HG03354 (cell line): ENCODE measurements around the gene MRFAP1.
A peak's percentile ranks its signal among the peaks of the same experiment; 100 is the strongest.

Experiments
- ATAC-seq: cut with Tn5 transposase; IDR thresholded peaks from one replicate; pipeline ENCODE4 v1.9.1; 2021; ENCODE audit warnings: mild to moderate bottlenecking; ENCODE audit not compliant: unreplicated experiment, poor library complexity, severe bottlenecking

MRFAP1 gene

DNA sequence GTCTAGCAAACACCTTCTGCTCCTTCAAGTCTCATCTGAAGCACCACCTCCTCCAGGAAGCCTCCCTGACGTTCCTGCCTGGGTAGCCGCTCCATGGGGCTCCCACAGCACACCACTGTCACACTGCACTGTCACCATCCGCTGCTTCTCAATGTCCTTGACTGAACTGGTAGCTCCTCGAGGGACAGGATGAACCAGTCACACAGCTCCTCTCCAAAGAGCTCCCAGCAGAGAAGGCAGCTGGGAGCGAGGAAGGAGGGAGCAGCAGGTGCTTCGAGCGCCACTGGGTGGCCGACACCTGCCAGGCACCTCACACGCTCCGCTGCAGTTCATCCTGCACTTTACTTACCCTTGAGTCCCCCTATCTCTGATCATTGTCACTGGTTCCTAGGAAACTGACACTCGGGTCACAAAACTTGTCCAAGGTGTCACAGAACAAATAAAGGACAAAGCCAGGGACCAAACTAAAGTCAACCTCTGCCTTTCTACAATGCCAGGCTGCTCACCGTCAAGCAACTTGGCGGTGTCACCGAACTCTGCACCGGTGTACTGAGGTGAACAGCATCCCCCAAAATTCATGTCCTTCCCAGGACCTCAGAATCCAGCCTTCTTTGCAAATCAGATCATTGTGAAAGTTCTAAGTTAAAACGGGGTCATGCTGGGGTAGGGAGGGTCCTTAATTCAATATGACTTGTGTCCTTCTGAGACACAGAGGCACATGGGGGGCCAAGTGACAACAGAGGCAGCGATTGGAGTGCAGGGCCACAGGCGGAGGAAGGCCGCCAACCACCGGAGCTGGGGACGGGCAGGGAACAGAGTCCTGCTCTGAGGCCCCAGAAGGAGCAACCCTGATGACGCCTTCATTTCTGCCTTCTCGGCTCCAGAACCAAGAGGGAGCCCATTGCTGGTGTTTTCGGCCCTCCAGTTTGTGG, 47.7 kb downstream of the MRFAP1 start:
- no peak for ATAC-seq

DNA sequence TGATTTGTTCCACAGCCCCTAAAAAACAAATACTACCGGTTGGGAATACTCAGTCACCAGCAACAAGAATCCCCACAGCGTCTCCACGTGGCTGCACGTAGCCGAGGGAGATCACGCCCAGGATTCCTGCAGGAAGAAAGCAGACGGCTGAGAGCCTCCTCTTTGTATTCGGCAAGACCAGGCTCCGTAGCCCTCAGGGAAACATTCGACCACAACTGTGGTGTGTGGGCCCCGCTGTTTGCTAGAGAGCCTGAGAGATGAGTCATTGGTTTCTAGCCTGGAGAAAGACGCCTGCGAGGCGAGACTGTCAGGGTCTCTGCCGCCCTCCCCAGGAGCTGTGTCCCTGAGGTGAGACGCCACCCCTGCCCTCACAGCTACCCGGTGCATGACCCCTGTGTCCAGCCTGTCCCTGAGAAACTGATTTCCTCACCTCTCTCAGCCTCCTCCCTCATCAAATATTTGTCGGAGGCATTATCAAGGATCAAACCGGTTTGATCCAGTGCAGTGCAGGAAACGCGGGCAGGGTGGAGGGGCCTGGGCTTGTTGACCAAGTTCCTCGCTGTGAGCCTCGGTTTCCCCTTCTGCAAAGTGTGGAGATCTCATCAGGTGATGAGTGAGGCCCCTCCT, 48.5 kb downstream of the MRFAP1 start:
- ATAC-seq, result peak; percentile 84

DNA sequence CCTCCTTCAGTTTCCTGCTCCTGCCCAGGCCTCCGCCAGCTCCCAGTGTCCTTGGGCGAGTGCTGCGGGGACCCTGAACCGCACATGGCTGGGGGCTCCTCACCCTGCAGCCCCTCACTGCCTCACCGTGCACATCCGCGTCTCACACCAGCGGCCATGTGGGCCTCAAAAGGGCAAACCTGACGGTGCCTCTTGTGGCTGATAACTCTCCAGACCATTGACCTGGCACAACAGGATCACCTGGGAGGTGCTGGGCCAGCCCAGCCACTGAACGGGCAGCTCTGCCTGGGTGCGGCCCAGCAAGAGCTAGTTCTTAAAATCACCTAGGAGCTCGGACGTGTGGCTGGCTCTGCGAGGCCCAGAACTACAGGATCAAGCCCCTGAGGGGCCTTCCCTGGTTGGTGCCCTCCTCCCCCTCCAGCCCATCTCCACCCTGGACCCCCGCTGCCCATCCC, 49.0 kb downstream of the MRFAP1 start:
- no peak for ATAC-seq
